Mesenchymal stem cell (in vitro differentiated cells and primary cell): ENCODE measurements around the gene FPR1.

Experiments
- DNase-seq: peaks from one replicate; pipeline ENCODE4 v3.0.0-alpha.2; 2013
- H2AFZ ChIP-seq: one replicate; pipeline ENCODE4 v1.6.1; 2013; ENCODE audit warnings: low read depth, mild to moderate bottlenecking, control low read depth, inconsistent platforms, low read length, moderate library complexity
- H2AK5ac ChIP-seq: 2 replicates; pipeline ENCODE4 v1.6.1; 2013; ENCODE audit warnings: low read length, moderate library complexity, mild to moderate bottlenecking, inconsistent platforms; ENCODE audit not compliant: severe bottlenecking
- H2BK120ac ChIP-seq: one replicate; pipeline ENCODE4 v1.6.1; 2013; ENCODE audit warnings: low read depth, mild to moderate bottlenecking, inconsistent platforms, low read length, moderate library complexity
- H2BK12ac ChIP-seq, 2 experiments: one replicate each; pipeline ENCODE4 v1.6.1; 2013; ENCODE audit warnings: inconsistent platforms in 2 of 2, low read length in 2 of 2, mild to moderate bottlenecking in 2 of 2, moderate library complexity in 2 of 2, control low read depth in 1 of 2
- H2BK15ac ChIP-seq: one replicate; pipeline ENCODE4 v1.6.1; 2013; ENCODE audit warnings: mild to moderate bottlenecking, low read depth, inconsistent platforms; ENCODE audit not compliant: poor library complexity, severe bottlenecking
- H2BK5ac ChIP-seq: 2 replicates; pipeline ENCODE4 v1.6.1; 2013; ENCODE audit warnings: low read depth, mild to moderate bottlenecking, low read length, control low read depth, inconsistent platforms; ENCODE audit not compliant: poor library complexity, severe bottlenecking
- H3K14ac ChIP-seq, 2 experiments: one replicate each; pipeline ENCODE4 v1.6.1; 2013; ENCODE audit warnings: inconsistent platforms in 2 of 2, low read length in 2 of 2, control low read depth in 1 of 2, mild to moderate bottlenecking in 1 of 2, moderate library complexity in 1 of 2
- H3K18ac ChIP-seq, 2 experiments: one replicate each; pipeline ENCODE4 v1.6.1; 2013; ENCODE audit warnings: inconsistent platforms in 2 of 2, low read length in 2 of 2, control low read depth in 1 of 2, low read depth in 1 of 2, mild to moderate bottlenecking in 1 of 2
- H3K23ac ChIP-seq, 2 experiments: one replicate each; pipeline ENCODE4 v1.6.1; 2013; ENCODE audit warnings: inconsistent platforms in 2 of 2, low read length in 2 of 2, mild to moderate bottlenecking in 2 of 2, moderate library complexity in 2 of 2, control low read depth in 1 of 2
- H3K27ac ChIP-seq: 2 replicates; pipeline ENCODE4 v1.5.1; 2013; ENCODE audit warnings: mild to moderate bottlenecking, moderate library complexity, low read length, control low read depth, inconsistent platforms; ENCODE audit not compliant: poor library complexity, severe bottlenecking
- H3K27me3 ChIP-seq, 2 experiments: 2 replicates each; pipeline versions ENCODE4 v1.6.1 to v1.7.0; 2013; ENCODE audit warnings: low read length in 2 of 2, mild to moderate bottlenecking in 2 of 2, moderate library complexity in 2 of 2, control low read depth in 1 of 2, inconsistent platforms in 1 of 2; ENCODE audit not compliant: control insufficient read depth in 1 of 2, insufficient read depth in 1 of 2
- H3K36me3 ChIP-seq, 2 experiments: 2 replicates each; pipeline versions ENCODE4 v1.6.1 to v1.7.0; 2013; ENCODE audit warnings: low read length in 2 of 2, control low read depth in 1 of 2, inconsistent platforms in 1 of 2, low read depth in 1 of 2, mild to moderate bottlenecking in 1 of 2; ENCODE audit not compliant: insufficient read depth in 2 of 2, control insufficient read depth in 1 of 2
- H3K4ac ChIP-seq, 2 experiments: one replicate each; pipeline ENCODE4 v1.6.1; 2013; ENCODE audit warnings: inconsistent platforms in 2 of 2, low read length in 2 of 2, mild to moderate bottlenecking in 2 of 2, moderate library complexity in 2 of 2, control low read depth in 1 of 2, low read depth in 1 of 2
- H3K4me1 ChIP-seq: 2 replicates; pipeline ENCODE4 v1.6.1; 2013; ENCODE audit warnings: low read depth, low read length, control low read depth; ENCODE audit not compliant: control insufficient read depth, insufficient read depth
- H3K4me2 ChIP-seq: 2 replicates; pipeline ENCODE4 v1.6.1; 2013; ENCODE audit warnings: low read length, mild to moderate bottlenecking, inconsistent platforms; ENCODE audit not compliant: poor library complexity, severe bottlenecking
- H3K4me3 ChIP-seq, 2 experiments: 2 replicates each; pipeline versions ENCODE4 v1.5.1 to v1.7.0; 2013; ENCODE audit warnings: low read length in 2 of 2, mild to moderate bottlenecking in 2 of 2, control low read depth in 1 of 2, low read depth in 1 of 2; ENCODE audit not compliant: insufficient read depth in 1 of 2
- H3K79me1 ChIP-seq: replicated peaks from 2 replicates; pipeline ENCODE4 v1.6.1; 2013; ENCODE audit warnings: mild to moderate bottlenecking, control low read depth, low read length, inconsistent platforms; ENCODE audit not compliant: poor library complexity, severe bottlenecking
- H3K9ac ChIP-seq: 2 replicates; pipeline ENCODE4 v1.7.0; 2013; ENCODE audit warnings: mild to moderate bottlenecking, low read length, moderate library complexity
- H3K9me3 ChIP-seq: 2 replicates; pipeline ENCODE4 v1.7.0; 2013; ENCODE audit warnings: mild to moderate bottlenecking, low read length; ENCODE audit not compliant: control insufficient read depth
- H4K8ac ChIP-seq: one replicate; pipeline ENCODE4 v1.6.1; 2013; ENCODE audit warnings: inconsistent platforms, mild to moderate bottlenecking, low read length, moderate library complexity
- H4K91ac ChIP-seq: one replicate; pipeline ENCODE4 v1.6.1; 2013; ENCODE audit warnings: mild to moderate bottlenecking, low read length, inconsistent platforms
- WGBS: methylation state at CpG from one replicate; pipeline ENCODE4 v1.1.7; 2013; ENCODE audit warnings: mixed read lengths; 5-methylcytosine and 5-hydroxymethylcytosine counted together

FPR1 gene

GRCh38 chr19:51721905-51722304 lies 29.8 kb downstream of the FPR1 start:
- peak overlapping the region; percentile 60 for H3K9ac ChIP-seq
- no peak overlapping the region for H4K8ac ChIP-seq
- H3K4ac ChIP-seq: no peak overlapping the region

GRCh38 chr19:51719251-51719988 lies 32.3 kb downstream of the FPR1 start:
- Histone ChIP-seq H2AFZ (no peak overlapping the region), H3K4me1 (peaks cover 2% of the 10 kb centered on the region), H3K27ac (no peak overlapping the region), H3K36me3 (peaks cover 0 to 9% of the 10 kb centered on the region in 2 experiments), H3K79me1 (no peaks in the 10 kb centered on the region), H2BK15ac (no peak overlapping the region), H4K8ac (no peak overlapping the region), H3K4ac (no peak overlapping the region), H3K14ac (no peak overlapping the region), H3K23ac (no peak overlapping the region), H2BK5ac (no peak overlapping the region), H2BK120ac (no peak overlapping the region), H3K27me3 (peaks cover 0 to 40% of the 10 kb centered on the region in 2 experiments), H3K9ac (peak overlapping the region; percentile 76), H2AK5ac (no peak overlapping the region), H2BK12ac (no peak overlapping the region), H3K9me3 (no peaks in the 10 kb centered on the region), H3K4me2 (no peak overlapping the region), H3K4me3 (peak overlapping the region in 1 of 2 experiments; percentile 74), H4K91ac (no peak overlapping the region), H3K18ac (no peak overlapping the region)
- 5% methylated on average over 82 of the region's 83 CpGs for WGBS
- DNase-seq: no peak

More at GRCh38 chr19:51721905-51722304, 29.8 kb downstream of the FPR1 start:
- Histone ChIP-seq H2AK5ac (no peak overlapping the region), H3K36me3 (no peaks in the 10 kb centered on the region), H3K9me3 (no peaks in the 10 kb centered on the region), H2BK12ac (no peak overlapping the region), H3K23ac (no peak overlapping the region), H3K79me1 (no peaks in the 10 kb centered on the region), H2BK15ac (no peak overlapping the region), H3K4me1 (peaks cover 4% of the 10 kb centered on the region), H2BK120ac (no peak overlapping the region), H3K4me2 (no peak overlapping the region), H3K27ac (no peak overlapping the region), H3K4me3 (peak overlapping the region in 1 of 2 experiments; percentile 19), H2BK5ac (no peak overlapping the region), H3K14ac (no peak overlapping the region), H3K18ac (no peak overlapping the region), H4K91ac (no peak overlapping the region), H2AFZ (no peak overlapping the region), H3K27me3 (peaks cover 0 to 35% of the 10 kb centered on the region in 2 experiments)
- 54% methylated on average over 4 of the region's 7 CpGs for WGBS
- no peak for DNase-seq

GRCh38 chr19:51716925-51717324 lies 34.8 kb downstream of the FPR1 start:
- Histone ChIP-seq H3K4me3 (no peak overlapping the region), H4K91ac (no peak overlapping the region), H3K4ac (no peak overlapping the region), H3K18ac (no peak overlapping the region), H3K23ac (no peak overlapping the region), H3K27me3 (peaks cover 0 to 36% of the 10 kb centered on the region in 2 experiments), H2BK120ac (no peak overlapping the region), H3K14ac (no peak overlapping the region), H2BK12ac (no peak overlapping the region), H3K9ac (no peak overlapping the region), H2AK5ac (no peak overlapping the region), H3K79me1 (no peaks in the 10 kb centered on the region), H2BK15ac (no peak overlapping the region), H3K9me3 (no peaks in the 10 kb centered on the region), H2AFZ (no peak overlapping the region), H4K8ac (no peak overlapping the region), H3K36me3 (peaks cover 0 to 12% of the 10 kb centered on the region in 2 experiments), H3K4me2 (no peak overlapping the region), H2BK5ac (no peak overlapping the region), H3K27ac (no peak overlapping the region), H3K4me1 (peaks cover 5% of the 10 kb centered on the region)
- DNase-seq: no peak
- 83% methylated on average over 10 of the region's 11 CpGs for WGBS

GRCh38 chr19:51715850-51716249 lies 35.8 kb downstream of the FPR1 start:
- Histone ChIP-seq H3K36me3 (peaks cover 0 to 12% of the 10 kb centered on the region in 2 experiments), H3K4me2 (no peak overlapping the region), H3K4me1 (peaks cover 5% of the 10 kb centered on the region), H2AFZ (no peak overlapping the region), H2BK12ac (no peak overlapping the region), H2BK15ac (no peak overlapping the region), H4K91ac (no peak overlapping the region), H3K14ac (no peak overlapping the region), H4K8ac (no peak overlapping the region), H2BK120ac (no peak overlapping the region), H3K23ac (no peak overlapping the region), H2BK5ac (no peak overlapping the region), H2AK5ac (no peak overlapping the region), H3K27ac (no peak overlapping the region), H3K9me3 (no peaks in the 10 kb centered on the region), H3K79me1 (no peaks in the 10 kb centered on the region), H3K4ac (no peak overlapping the region), H3K27me3 (peaks cover 0 to 28% of the 10 kb centered on the region in 2 experiments), H3K4me3 (no peak overlapping the region), H3K9ac (no peak overlapping the region), H3K18ac (no peak overlapping the region)
- WGBS: 72% methylated on average over 3 of the region's 3 CpGs
- no peak for DNase-seq
